Neural cell (in vitro differentiated cells): Measurements from ENCODE around the gene BMP10. TPM values are rescaled to one million over a fixed set of nuclear protein-coding genes. Genes with fewer than 3 reads are reported as not detected.

Experiments used
- H2AFZ ChIP-seq: fragments of 200-600, 300-800 bp; sonication (generic), shearing (Covaris generic); 2 replicates; pipeline ENCODE4 v1.6.0; 2014; ENCODE audit warnings: low read depth, mild to moderate bottlenecking, antibody characterized with exemption, low read length, moderate library complexity
- H3F3A ChIP-seq: fragments of 200-600 bp; shearing (Covaris generic); 2 replicates; pipeline ENCODE4 v1.6.1; 2016; ENCODE audit warnings: mild to moderate bottlenecking, moderate library complexity, mixed read lengths, antibody characterized with exemption, low read length; ENCODE audit not compliant: insufficient read depth, poor library complexity, severe bottlenecking
- H3K27ac ChIP-seq: fragments of 200-600, 300-800 bp; sonication (generic), shearing (Covaris generic); 2 replicates; pipeline ENCODE4 v1.5.1; 2014; ENCODE audit warnings: mild to moderate bottlenecking, low read length, moderate library complexity
- H3K27me3 ChIP-seq: fragments of 300-800, 200-600 bp; sonication (generic), shearing (Covaris generic); 2 replicates; pipeline ENCODE4 v1.6.0; 2014; ENCODE audit warnings: mild to moderate bottlenecking, low read depth, low read length, moderate library complexity; ENCODE audit not compliant: insufficient read depth
- H3K36me3 ChIP-seq: fragments of 300-800, 200-600 bp; sonication (generic), shearing (Covaris generic); 2 replicates; pipeline ENCODE4 v1.5.1; 2014; ENCODE audit warnings: mild to moderate bottlenecking, antibody characterized with exemption, low read length, moderate library complexity; ENCODE audit not compliant: insufficient read depth
- H3K4me2 ChIP-seq: fragments of 300-800, 200-600 bp; sonication (generic), shearing (Covaris generic); 2 replicates; pipeline ENCODE4 v1.6.0; 2014; ENCODE audit warnings: mild to moderate bottlenecking, low read length
- H3K4me3 ChIP-seq: fragments of 300-800, 200-600 bp; sonication (generic), shearing (Covaris generic); 2 replicates; pipeline ENCODE4 v1.5.1; 2014; ENCODE audit warnings: mild to moderate bottlenecking, low read length, moderate library complexity
- H3K79me2 ChIP-seq: fragments of 200-600 bp; shearing (Covaris generic); replicated peaks from 2 replicates; pipeline ENCODE4 v1.6.0; 2014; ENCODE audit warnings: mild to moderate bottlenecking, low read length, moderate library complexity; ENCODE audit not compliant: insufficient read depth
- H3K9ac ChIP-seq: fragments of 300-800, 200-600 bp; sonication (generic), shearing (Covaris generic); 2 replicates; pipeline ENCODE4 v1.6.1; 2016; ENCODE audit warnings: mild to moderate bottlenecking, low read length, mixed read lengths
- H3K9me2 ChIP-seq: fragments of 200-600 bp; shearing (Covaris generic); 2 replicates; pipeline ENCODE4 v1.6.1; 2016; ENCODE audit warnings: mild to moderate bottlenecking, low read length, mixed read lengths; ENCODE audit not compliant: insufficient read depth
- H3K9me3 ChIP-seq: fragments of 200-600, 300-800 bp; sonication (generic), shearing (Covaris generic); 2 replicates; pipeline ENCODE4 v1.6.1; 2016; ENCODE audit warnings: mild to moderate bottlenecking, mixed run types, low read length, moderate library complexity, mixed read lengths
- H4K20me1 ChIP-seq: fragments of 200-600 bp; shearing (Covaris generic); 2 replicates; pipeline ENCODE4 v1.6.1; 2016; ENCODE audit warnings: mild to moderate bottlenecking, mixed run types; ENCODE audit not compliant: insufficient read depth
- EP300 ChIP-seq: fragments of 450-650 bp; conservative IDR thresholded peaks from 2 replicates; pipeline ENCODE4 v1.6.1; 2014; ENCODE audit warnings: antibody characterized with exemption, mild to moderate bottlenecking, moderate library complexity; ENCODE audit not compliant: poor library complexity, severe bottlenecking
- EZH2 ChIP-seq: fragments of 200-600, 300-800 bp; shearing (Covaris generic), sonication (generic); IDR thresholded peaks from 2 replicates; pipeline ENCODE4 v1.6.1; 2014; ENCODE audit warnings: antibody characterized with exemption, low read length, borderline replicate concordance, mild to moderate bottlenecking; ENCODE audit not compliant: insufficient read depth, poor library complexity, severe bottlenecking
- MXI1 ChIP-seq: fragments of 450-650 bp; conservative IDR thresholded peaks from 2 replicates; pipeline ENCODE4 v1.6.1; 2014; ENCODE audit warnings: antibody characterized with exemption, mild to moderate bottlenecking; ENCODE audit not compliant: poor library complexity, severe bottlenecking
- POLR2AphosphoS5 ChIP-seq: IDR thresholded peaks from 2 replicates; pipeline ENCODE4 v1.6.1; 2012
- RAD21 ChIP-seq: fragments of 450-650 bp; conservative IDR thresholded peaks from 2 replicates; pipeline ENCODE4 v1.6.1; 2014; ENCODE audit warnings: antibody characterized with exemption, mild to moderate bottlenecking, moderate library complexity
- REST ChIP-seq: IDR thresholded peaks from 2 replicates; pipeline ENCODE4 v1.6.1; 2012; ENCODE audit warnings: borderline replicate concordance
- SMC3 ChIP-seq: fragments of 450-650 bp; conservative IDR thresholded peaks from 2 replicates; pipeline ENCODE4 v1.6.1; 2014; ENCODE audit warnings: antibody characterized with exemption, mild to moderate bottlenecking, moderate library complexity; ENCODE audit not compliant: poor library complexity
- TAF1 ChIP-seq: IDR thresholded peaks from 2 replicates; pipeline ENCODE4 v1.6.1; 2012; ENCODE audit warnings: low read depth
- polyA plus RNA-seq: library from polyadenylated mRNA; depleted of rRNA; stranded (reverse); fragments of >200 nt; gene quantifications from 2 replicates; pipeline ENCODE4 v1.2.3, GENCODE V29; 2014
- TF ChIP-seq, protein P1 (sequence below): fragments of 450-650 bp; IDR thresholded peaks from 2 replicates; pipeline ENCODE4 v1.5.1; 2014; ENCODE audit warnings: antibody characterized with exemption, mild to moderate bottlenecking, moderate library complexity; ENCODE audit not compliant: poor library complexity, severe bottlenecking

Gene BMP10
- polyA plus RNA-seq, 1 donor from 2014 or later, result not detected

DNA sequence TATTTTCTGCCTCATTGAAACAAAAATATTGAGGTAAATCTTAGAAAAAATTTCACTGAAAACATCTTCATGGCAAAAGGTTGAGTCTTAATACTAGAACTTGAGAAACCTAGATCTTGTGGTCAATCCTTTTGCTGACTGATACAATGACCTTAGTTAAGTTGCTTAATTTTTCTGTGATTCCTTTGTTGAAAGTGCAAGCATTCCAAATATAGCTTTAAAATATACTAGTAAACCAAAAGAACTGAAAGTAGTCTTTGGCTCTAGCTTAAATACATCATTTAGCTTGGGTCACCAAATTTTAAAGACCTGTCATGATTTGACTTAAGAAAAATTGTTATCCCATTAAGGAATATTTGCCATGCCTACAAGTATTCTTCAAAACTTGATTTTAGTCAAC is 16.7 kb downstream of the BMP10 start:
- H3K4me3 ChIP-seq, result no peak overlapping the region
- no peaks in the 10 kb centered on the region for H3K27me3 ChIP-seq
- no peaks in the 10 kb centered on the region for H3F3A ChIP-seq
- H3K9ac ChIP-seq, result no peak overlapping the region
- no peaks in the 10 kb centered on the region for H3K9me2 ChIP-seq
- no peaks in the 10 kb centered on the region for H3K79me2 ChIP-seq
- H4K20me1 ChIP-seq, result no peaks in the 10 kb centered on the region
- H3K36me3 ChIP-seq, result no peaks in the 10 kb centered on the region
- no peaks in the 10 kb centered on the region for H3K9me3 ChIP-seq
- no peak overlapping the region for H3K4me2 ChIP-seq
- H3K27ac ChIP-seq, result no peak overlapping the region
- H2AFZ ChIP-seq, result no peak overlapping the region
- no peak for TF ChIP-seq POLR2AphosphoS5
- TF ChIP-seq, protein P1, sequence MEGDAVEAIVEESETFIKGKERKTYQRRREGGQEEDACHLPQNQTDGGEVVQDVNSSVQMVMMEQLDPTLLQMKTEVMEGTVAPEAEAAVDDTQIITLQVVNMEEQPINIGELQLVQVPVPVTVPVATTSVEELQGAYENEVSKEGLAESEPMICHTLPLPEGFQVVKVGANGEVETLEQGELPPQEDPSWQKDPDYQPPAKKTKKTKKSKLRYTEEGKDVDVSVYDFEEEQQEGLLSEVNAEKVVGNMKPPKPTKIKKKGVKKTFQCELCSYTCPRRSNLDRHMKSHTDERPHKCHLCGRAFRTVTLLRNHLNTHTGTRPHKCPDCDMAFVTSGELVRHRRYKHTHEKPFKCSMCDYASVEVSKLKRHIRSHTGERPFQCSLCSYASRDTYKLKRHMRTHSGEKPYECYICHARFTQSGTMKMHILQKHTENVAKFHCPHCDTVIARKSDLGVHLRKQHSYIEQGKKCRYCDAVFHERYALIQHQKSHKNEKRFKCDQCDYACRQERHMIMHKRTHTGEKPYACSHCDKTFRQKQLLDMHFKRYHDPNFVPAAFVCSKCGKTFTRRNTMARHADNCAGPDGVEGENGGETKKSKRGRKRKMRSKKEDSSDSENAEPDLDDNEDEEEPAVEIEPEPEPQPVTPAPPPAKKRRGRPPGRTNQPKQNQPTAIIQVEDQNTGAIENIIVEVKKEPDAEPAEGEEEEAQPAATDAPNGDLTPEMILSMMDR, result no peak
- no peak for TF ChIP-seq SMC3
- TF ChIP-seq RAD21, result no peak
- TF ChIP-seq EZH2, result no peak
- TF ChIP-seq REST, result no peak
- no peak for TF ChIP-seq MXI1
- TF ChIP-seq TAF1, result no peak
- no peak for TF ChIP-seq EP300

- no peaks in the 10 kb centered on the region for H3K79me2 ChIP-seq
- no peak overlapping the region for H3K4me3 ChIP-seq
- no peaks in the 10 kb centered on the region for H3K9me2 ChIP-seq
These were observed 17.3 kb downstream of the BMP10 start for GRCh38 chr2:68853915-68854314.

More at GRCh38 chr2:68853915-68854314, 17.3 kb downstream of the BMP10 start:
- Histone ChIP-seq H3K36me3 (no peaks in the 10 kb centered on the region), H3K9ac (no peak overlapping the region), H3F3A (no peaks in the 10 kb centered on the region), H4K20me1 (no peaks in the 10 kb centered on the region), H2AFZ (no peak overlapping the region), H3K27me3 (no peaks in the 10 kb centered on the region), H3K4me2 (no peak overlapping the region), H3K27ac (no peak overlapping the region), H3K9me3 (no peaks in the 10 kb centered on the region)
- no peak for TF ChIP-seq TAF1
- TF ChIP-seq EZH2, result no peak
- no peak for TF ChIP-seq POLR2AphosphoS5
- TF ChIP-seq REST, result no peak
- TF ChIP-seq EP300, result no peak
- TF ChIP-seq, protein P1, result no peak
- no peak for TF ChIP-seq RAD21
- no peak for TF ChIP-seq MXI1
- TF ChIP-seq SMC3, result no peak
